Neural progenitor cell (in vitro differentiated cells): ENCODE results near the gene LIPT2.

ENCODE experiments used
- EZH2 ChIP-seq: fragments of 200-600 bp; sonication (generic); IDR thresholded peaks from 2 replicates; pipeline ENCODE4 v1.6.1; 2017; ENCODE audit warnings: antibody characterized with exemption, mild to moderate bottlenecking, moderate library complexity
- TF ChIP-seq, protein P1 (sequence below): fragments of 200-600 bp; sonication (generic); IDR thresholded peaks from 2 replicates; pipeline ENCODE4 v1.5.1; 2017; ENCODE audit warnings: antibody characterized with exemption, mild to moderate bottlenecking

DNA sequence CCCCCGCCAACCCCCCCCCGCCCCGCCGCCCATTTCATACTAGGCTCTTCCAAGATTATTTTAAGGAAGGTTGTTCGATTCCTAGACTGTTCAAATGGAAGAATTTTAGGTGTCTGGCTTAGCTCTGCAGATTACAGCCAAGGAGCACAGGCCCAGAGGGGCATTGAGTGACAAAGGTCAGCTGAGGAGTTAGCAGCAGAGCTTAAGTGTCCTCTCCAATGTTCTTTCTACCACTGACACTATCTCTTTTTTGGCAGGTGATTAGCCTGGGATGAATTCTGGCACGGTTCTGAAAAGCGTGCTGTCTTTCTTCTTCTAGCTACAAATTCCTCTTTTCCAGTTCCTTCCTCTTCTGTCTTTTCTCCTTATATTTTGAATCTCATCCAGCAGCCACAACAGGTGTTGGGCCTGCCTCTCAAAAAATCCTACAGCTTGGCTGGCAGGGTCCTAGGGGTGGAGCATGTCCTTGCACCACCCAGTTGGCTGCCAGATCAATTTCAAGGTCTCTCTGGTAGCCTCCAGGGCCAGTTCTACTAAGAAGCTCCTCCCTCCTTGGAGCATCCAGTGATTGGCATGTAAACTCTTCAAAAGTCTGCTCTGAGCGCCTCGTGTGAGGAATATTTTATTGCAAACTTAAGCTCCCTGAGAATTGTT is 49.2 kb downstream of the LIPT2 start:
- TF ChIP-seq, protein P1, sequence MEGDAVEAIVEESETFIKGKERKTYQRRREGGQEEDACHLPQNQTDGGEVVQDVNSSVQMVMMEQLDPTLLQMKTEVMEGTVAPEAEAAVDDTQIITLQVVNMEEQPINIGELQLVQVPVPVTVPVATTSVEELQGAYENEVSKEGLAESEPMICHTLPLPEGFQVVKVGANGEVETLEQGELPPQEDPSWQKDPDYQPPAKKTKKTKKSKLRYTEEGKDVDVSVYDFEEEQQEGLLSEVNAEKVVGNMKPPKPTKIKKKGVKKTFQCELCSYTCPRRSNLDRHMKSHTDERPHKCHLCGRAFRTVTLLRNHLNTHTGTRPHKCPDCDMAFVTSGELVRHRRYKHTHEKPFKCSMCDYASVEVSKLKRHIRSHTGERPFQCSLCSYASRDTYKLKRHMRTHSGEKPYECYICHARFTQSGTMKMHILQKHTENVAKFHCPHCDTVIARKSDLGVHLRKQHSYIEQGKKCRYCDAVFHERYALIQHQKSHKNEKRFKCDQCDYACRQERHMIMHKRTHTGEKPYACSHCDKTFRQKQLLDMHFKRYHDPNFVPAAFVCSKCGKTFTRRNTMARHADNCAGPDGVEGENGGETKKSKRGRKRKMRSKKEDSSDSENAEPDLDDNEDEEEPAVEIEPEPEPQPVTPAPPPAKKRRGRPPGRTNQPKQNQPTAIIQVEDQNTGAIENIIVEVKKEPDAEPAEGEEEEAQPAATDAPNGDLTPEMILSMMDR: no peak
- no peak for TF ChIP-seq EZH2
